HG02884 (cell line): ENCODE measurements around the gene GJA5.

Source experiments
- ATAC-seq: cut with Tn5 transposase; IDR thresholded peaks from one replicate; pipeline ENCODE4 v1.9.1; 2021; ENCODE audit warnings: mild to moderate bottlenecking, moderate library complexity; ENCODE audit not compliant: unreplicated experiment

Gene GJA5

DNA sequence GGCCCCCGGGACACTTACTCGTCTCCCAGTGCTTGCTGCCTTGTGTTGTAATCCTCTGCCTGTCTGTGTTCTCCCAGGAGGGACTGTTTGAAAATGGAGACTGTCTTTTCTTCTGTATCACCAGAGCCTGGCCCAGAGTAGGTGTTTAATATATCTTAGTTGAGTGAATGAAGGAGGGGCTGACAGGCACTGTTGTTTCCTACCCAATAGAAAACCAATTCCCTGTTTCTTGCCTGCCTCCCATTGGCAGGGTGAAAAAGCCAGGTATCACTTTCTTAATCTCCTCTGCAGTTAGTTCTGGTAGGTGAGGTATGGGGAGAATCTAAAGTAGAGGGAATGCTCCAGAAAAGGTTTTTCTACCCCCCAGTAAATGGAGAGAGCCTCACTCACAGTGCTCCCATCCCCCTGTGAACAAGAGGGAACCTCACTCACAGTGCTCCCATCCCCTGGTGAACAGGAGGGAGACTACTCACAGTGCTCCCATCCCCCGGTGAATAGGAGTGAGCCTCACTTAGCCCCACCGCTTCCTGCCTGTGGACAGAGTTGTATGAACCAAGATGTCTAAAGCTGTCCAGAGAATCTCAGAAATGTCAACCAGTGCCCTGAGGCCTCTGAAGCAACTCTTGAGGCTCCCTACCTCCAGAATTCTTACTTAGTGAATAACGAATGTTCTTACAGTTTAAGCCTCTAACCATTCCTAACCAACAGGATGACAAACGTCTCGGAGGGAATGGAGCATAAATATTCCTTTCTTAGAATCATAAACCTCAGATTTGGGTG, at the start of gene GJA5:
TSS of gene GJA5 (minus strand) at position 122 of the 780 bp plus-strand sequence. CDS start 1,364 bp downstream, outside the sequence.
- no peak for ATAC-seq

DNA sequence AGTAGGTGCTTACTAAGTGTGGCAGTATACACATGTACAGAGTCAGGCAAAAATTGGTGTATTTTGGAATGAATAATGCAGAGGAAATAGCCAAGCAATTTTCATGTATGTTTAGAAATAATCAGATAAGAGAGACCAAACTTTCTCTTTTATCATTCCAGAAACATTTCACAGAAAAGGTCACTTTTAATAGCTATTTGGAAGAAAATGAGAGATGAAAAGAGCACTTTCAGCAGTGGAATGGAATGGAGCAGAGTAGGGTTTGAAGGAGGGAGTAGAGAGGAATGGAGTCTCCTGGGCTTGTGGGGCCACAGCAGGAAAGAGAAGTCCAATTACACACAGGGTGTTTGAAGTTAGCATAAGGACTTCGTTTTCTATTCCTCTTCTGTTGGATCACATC, 48.8 kb upstream of the GJA5 start:
- no peak for ATAC-seq

DNA sequence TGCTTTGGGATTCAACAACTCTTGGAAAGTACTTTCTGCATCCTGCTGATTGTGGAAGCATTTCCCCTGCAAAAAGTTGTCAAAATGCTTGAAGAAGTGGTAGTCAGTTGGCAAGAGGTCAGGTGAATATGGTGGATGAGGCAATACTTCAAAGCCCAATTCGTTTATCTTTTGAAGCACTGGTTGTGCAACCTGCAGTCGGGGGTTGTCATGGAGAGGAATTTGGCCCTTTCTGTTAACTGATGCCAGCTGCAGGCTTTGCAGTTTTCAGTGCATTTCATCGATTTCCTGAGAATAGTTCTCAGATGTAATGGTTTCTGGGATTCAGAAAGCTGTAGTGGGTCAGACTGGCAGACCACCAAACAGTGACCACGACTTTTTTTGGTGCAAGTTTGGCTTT, 47.6 kb upstream of the GJA5 start:
- no peak for ATAC-seq

DNA sequence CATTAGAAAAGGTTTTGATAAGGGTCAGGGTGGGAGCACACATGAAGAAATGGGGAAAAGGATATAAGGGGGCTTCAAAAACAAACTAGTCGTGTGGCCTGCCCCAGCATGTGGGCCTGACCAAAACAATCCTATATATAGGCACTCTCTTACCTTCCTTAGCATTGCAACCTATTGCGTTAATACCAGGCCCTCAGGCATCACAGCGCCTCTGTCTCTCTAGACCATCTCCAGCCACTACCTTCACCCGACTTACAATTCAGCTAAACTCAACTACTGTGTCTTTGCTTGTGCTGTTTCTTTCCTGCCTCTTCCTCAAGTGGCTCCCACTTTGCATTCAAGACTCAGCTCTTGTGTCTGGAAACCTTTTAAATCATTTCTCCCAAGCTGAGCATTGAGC, 47.0 kb upstream of the GJA5 start:
- no peak for ATAC-seq

DNA sequence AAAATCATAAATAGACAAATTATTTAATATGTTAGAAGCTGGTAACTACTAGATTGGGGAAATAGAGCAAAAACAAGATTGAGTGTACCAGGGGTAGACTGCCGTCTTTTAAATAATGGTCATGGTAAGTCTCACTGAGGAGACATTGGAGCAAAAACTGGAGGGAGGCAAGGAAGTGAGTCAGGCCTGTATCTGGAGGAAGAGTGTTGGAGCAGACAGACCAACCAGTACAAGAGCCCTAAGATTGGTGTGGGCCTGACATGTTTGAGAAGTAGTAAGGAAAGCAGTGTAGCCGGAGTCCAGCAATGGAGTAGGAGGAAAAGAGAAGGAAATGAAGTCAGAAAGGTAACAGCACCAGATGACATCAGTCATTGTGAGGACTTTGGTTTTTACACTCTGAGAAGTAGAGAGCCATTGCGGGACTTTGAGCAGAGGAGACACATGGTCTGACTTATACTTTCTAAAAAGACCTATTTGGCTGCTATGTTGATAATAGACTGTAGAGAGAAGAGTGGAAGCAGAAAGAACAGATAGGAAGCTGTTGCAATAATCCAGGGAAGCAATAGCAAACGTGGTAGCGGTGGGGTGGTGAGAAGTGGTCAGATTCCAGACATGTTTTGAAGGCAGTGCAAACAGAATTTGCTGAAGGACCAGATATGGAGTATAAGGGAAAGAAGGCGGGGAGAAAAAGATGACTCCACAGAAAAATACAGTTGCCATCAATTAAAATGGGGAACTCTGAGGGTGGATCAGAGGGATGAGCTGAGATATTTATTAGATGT, 44.7 kb upstream of the GJA5 start:
- ATAC-seq: no peak

DNA sequence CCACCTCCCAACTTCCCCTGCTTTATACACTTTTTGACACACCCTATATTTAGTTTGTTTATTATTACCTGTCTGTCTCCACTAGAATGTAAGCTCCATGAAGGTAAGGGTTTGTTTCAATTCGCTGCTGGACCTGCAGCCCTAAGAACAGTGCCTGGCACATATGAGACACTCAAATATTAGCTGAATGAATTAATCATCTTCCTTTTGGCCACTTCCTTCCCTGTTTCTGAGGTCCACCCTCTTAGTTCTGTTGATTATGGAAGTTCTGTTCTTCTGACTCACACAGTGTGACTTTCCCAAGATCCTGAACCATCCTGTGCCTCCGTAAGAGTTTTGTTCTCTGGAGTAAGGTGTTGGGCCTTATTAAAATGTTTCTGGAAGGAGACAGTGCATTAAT, 40.4 kb upstream of the GJA5 start:
- ATAC-seq: no peak

DNA sequence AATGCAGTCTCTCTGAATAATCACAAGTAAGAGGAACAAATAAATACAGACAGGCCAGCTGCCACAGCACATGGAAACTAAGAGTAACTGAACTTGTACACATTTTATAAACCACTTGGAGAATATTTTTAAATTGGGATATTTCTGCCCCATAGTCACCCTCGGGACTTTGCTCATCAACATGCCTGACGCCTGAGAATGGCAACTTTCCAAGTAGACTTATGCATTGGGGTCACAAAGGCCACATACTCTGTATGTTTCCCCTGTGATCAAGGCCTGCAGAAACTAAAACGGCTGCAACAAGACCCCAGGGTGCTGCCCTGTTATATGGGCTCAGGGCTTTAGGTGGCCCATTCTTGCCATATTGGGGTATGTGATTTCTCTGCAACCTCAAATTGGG, 38.3 kb upstream of the GJA5 start:
- ATAC-seq: no peak

DNA sequence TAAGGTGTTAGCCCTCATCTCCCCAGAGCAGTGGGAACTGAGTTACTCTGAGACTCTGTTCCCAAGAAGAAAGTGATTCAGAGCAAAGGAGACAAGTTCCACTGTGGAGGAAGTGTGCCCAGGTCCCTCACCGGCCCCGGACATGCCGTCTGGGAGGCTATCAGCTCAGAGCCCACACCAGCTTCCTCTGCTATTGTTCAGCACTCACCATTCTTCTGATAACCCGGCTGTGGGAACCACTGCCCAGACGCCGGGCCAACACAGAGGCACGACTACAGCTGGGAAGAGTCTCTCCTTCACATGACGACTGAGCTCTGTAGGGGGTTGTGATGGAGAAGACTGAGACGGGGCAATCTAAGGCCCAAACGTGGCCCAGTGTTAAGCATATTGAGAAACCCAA, 34.2 kb upstream of the GJA5 start:
- no peak for ATAC-seq

DNA sequence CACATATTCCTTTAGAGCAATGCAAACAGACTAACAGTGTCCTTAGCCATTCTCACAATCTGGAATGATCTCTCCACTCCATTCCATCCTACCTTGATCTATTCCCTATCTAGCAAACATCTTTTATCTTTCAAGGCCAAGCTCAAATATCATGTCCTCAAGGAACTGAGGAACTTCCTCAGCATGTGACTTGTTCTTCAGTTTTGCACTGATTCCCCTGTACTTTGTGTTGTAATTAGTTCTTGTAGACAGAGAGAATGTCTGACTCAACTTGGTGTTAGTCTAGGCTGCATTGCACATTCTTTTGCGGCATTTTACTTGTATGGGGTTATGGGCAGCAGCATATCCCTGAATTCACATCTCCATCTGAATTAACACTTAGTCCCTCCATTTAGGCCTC, 31.5 kb upstream of the GJA5 start:
- ATAC-seq: no peak

DNA sequence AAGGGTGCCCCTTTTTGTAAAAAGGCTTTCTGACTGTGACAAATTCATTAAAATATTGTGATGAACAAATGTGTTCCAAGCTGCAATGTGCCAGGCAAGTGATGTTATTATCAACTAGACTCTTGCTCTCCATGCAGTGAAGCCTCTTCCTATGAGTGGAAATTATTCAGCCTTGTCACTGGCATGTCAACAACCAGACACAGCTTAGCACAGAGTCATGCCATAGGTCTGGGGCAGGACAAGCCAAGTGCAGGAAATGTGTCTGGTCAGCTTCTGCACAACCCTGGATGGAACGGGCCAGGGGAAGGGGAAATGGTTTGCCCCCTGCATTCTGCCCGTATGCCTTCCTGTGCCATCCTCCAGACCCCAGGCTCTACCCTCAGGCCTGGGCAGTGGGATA, 27.4 kb upstream of the GJA5 start:
- ATAC-seq: no peak

DNA sequence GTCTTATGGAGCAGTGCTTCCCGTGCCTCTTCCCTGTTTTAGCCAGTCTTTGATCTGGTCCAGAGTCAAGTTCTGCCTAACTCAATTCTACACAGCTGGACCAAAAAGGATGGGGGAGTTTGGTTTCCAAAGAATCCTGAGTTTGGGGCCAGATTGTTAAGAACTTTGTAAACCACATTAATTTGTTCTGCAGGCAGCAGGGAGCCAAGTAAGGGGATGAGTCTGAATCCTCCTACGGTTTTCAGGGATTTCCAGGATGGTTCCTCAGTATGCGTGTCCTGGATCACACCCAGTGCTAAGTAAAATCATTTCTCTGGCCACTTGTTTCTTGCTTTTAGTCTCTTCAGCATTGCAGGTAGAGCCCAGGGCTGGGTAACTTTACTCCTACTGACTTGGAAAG, 26.1 kb upstream of the GJA5 start:
- ATAC-seq: no peak

DNA sequence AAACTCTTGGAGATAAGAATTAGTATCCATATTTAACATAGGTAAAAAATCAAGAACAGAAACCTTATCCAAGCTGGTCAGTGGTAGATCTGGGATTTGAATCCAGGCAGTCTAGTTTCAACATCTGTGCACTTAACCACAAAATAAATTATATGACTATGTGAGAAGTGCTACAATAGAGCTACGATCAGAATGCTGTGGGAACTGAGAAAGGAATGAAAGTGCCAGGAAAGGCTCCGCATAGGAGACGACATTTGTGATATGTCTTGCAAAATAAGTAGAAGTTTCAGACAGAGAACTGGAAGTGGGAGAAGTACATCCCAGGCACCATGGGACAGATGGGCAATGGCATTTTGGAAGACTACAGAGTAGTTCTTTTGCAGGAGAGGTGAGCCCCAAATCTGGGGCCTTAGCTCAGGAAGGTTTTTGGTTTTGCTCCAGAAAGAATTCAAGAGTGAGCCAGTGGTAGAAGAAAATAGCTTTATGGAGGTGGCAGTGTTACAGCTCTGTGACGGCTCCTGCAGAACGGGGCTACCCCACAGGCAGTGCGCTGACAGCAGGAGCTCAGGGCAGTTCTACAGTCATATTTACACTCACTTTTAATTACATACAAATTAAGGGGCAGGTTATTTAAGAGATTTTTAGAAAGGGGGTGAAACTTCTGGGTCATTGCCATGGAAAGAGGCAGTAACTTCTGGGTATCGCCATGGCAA, 25.5 kb upstream of the GJA5 start:
- no peak for ATAC-seq

DNA sequence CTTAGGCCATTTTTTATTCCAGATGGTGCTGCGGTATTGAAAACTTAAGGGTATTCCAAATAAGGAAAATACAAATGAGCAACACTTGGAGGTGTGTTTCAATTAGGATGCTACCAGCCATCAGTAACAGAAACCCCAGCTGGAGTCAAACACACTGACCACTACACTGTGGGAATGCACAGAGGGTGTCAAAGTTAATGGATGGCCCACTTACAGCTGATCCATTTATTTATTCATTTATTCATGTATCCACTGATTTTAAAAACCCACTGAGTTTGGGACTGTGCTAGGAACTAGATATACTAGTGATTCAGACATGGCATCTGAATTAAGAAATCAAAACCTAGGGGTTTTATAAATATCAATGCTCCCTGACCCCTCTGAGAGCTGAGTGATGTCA, 24.5 kb upstream of the GJA5 start:
- ATAC-seq: no peak

DNA sequence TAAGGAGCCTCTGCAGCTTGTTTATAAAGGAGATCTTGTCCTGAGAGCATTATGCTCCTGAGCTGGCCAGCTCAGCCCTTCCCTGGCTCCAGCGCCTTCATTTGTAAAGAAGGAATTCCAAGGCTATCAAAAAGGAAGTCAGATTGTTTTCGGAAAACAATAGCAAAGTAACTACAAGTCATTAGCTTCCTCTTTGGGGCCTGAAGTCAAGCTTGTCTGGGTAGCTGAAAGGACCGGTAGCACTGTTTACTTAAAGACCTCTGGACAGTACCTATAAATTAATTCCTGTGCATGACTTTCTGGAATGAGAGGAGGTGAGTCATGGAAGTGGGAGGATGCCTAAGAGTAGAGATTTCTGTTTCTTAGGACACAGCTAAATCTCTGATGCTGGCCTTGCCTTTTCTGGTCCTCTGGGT, 20.7 kb upstream of the GJA5 start:
- ATAC-seq: no peak

DNA sequence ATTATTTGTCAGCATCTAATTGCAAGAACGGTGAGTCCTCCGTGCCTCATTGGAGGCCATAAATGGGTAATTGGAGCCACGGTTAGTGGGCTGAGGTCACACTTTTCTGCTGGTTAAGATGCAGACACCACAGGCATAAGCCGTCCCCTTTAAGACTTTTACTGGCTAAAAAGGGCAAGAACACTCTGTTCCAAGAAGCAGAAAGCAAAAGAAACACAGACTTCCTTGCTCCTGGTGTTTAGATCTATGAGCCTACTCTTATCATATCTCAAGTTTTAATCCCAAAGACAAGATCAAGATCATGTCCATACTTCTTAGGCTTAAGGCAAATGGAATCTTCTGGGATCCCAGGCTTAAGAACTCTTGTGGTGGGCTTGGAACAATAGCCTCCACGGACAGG, 17.3 kb upstream of the GJA5 start:
- no peak for ATAC-seq

DNA sequence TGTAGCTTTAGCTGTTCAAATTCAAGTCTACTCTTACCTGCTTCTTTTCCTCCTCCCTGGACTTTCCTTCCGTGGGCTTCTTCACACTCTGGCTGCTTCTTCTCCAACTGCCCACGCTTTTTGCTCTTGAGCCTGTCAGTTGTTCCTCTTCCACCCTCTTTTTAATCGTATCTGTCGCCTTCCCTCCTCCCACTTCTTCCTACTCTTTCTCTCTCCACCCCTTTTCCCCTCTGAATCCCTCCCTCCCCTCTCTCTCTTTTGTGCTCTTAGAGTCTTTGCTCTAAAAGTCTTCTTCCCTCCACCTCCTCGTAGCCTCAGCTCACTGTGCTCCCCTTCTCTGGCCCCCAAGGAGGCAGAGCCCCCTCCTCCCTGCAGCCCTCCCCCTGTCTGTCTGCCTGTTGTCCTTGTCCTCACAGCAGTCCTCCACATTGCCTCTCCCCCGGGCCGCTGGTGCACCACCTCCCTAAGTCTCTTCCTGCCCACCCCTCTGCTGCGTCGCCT, 12.9 kb upstream of the GJA5 start:
- ATAC-seq: no peak

DNA sequence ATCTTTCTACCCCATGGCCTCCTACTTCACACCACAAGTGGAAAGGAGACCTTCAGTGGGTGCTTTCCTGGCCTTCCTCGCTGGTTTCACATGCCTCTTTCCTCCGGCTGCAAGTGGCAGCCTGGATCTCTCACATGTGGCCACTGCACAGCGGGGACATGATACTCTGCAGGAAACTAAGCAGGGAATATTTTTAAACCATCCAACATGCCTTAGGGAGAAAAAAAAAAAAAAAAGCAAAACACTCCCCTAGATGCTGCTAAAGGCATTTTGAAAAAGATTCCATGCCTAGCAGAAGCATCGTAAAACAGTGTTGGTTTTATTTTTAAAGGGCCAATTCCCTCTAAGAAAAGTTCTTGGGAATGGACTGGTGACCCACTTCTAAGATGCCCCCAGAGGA, 12.2 kb upstream of the GJA5 start:
- no peak for ATAC-seq

DNA sequence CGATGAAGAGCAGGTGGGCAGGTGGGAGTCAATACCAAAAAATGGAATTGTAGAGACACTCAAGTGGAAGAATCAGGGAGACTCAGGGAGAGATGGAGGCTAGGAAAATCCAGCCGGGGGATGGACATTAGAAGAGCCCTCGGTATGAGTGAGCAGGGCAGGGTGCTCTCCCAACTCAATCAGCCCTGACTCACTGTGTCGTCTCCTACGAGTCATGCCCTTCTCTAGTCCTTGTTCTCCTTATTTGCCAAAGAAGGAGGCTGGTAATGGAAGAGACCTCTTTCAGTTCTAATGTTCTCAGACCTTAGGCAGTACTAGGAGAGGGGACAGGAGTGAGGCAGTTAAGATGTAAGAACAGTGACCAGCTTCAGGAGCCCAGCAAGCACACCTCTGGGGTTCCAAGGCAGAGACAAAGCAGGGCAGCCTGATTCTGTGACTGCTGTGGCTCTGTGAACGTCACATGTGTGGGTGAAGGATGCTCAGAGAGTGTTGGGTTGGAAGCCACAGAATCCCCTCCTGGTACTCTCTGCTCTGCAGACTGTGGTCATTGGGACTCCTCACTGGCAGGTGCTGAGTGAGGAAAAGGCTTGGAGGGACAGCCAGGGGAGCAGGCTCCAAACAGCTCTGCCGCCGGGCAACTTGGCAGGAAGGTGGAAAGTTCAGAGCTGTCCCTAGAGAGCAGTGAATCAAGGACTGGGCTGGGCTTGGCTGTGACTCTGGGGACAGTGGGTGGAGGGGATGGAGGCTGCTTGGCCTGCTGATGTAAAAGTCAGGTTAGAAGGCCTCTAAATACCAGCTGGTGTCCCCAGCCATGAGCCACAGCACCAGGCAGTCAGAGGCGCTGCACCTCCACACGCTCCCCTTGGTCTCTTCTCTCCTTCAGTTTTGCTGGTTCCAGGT, 11.1 kb upstream of the GJA5 start:
- no peak for ATAC-seq

DNA sequence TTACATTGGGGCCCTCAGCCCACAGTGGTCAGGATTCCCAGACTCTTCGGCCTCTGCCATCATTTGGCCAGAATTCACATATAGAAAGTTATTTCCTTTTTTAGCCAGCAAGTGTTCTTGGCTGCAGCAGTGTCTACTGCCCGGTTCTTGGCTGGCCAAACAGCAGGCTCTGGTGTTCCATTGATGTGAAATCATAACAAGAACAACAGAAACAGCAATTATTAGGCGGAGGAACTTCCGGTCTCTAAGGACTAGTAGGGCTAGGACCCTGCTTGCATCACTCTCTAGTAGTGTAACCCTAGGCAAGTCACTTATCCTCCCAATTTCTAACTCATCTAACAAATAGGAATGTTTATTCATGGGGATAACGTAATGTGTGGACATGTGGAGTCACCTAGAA, 8.7 kb upstream of the GJA5 start:
- no peak for ATAC-seq

DNA sequence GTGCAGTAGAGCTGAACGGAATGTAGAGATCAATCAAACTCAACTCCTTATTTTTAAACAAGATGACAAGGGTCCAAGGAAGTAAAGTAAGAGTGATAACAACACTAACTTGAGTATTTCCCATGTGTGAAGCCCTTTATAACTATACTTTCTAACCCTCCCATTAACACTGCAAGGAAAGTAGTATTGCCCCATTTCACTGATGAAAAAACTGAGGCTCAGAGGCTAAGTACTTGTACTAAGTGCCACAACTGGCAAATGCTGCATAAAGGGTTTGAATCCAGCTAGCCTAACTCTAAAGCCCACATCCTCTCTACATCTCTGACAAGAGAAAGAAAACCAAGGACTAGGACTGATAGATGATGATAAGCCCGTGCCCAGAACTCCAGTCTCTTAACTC, 8.2 kb upstream of the GJA5 start:
- no peak for ATAC-seq

DNA sequence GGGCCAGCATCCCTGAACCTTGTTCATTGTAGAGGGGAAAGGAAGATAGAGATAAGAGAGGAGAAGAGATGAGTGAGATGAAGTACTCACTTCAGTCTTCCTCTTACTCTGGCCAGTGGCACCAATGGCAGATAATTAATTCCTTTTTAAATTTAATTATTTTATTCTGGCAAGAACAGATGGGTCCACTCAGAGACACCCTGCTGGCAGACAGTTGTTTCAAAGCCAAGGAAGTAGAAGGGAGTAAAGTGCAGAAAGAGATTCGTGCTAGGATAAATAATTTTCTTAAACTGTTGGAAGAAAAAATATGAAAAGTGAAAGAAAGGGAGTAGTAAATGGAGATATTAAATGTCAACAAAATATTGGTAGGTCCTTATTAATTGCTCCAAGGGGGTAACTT, 7.7 kb upstream of the GJA5 start:
- ATAC-seq: no peak
